K562 (cell line): ENCODE measurements around the gene ZC3H10. TPM values are rescaled to one million over a fixed set of nuclear protein-coding genes. Genes with fewer than 3 reads are reported as not detected.

Source experiments
- ATAC-seq: fragments of 200-7000 bp; cut with Tn5 transposase; 3 replicates; pipeline ENCODE4 v1.9.1; 2020; ENCODE audit warnings: moderate library complexity
- BruUV-seq: library from RNA; stranded (reverse); fragments of 400-500 nt; replicated peaks from 2 replicates; lab custom pipeline; 2021; lab: Mats Ljungman, UMichigan
- CTCF ChIA-PET: fragments of 300-600 bp; formaldehyde crosslinking; extraction: SDS; loops from one replicate; lab custom pipeline; 2021; ENCODE audit warnings: low intra/inter-chr PET ratio; lab: Yijun Ruan, JAX
- POLR2A ChIA-PET: fragments of 300-600, 350-650 bp; sonication (Branson Sonifier 250); formaldehyde crosslinking; extraction: SDS; loops from one replicate; lab custom pipeline; 2021; ENCODE audit warnings: antibody characterized with exemption, inconsistent platforms; lab: Yijun Ruan, JAX
- DNase-seq, 4 experiments: peaks; one replicate each; pipeline versions ENCODE4 v3.0.0 to v3.0.0-alpha.2; 2011 to 2018; ENCODE audit warnings: low spot score in 3 of 4, mixed read lengths in 3 of 4; ENCODE audit errors: extremely low read depth in 1 of 4
- FAIRE-seq: peaks from 2 replicates; lab custom pipeline; 2011; peaks lifted over from hg19 to GRCh38; lab: Jason Lieb, UNC
- H2AFZ ChIP-seq: 2 replicates; pipeline ENCODE4 v1.6.0; 2011; ENCODE audit warnings: low read depth, low read length, control low read depth, inconsistent platforms
- H3K27ac ChIP-seq: fragments of 200-600 bp; 3 replicates; pipeline ENCODE4 v1.8.0; 2011; ENCODE audit warnings: low read depth, mild to moderate bottlenecking, control low read depth, inconsistent platforms, low read length, moderate library complexity, mixed read lengths; ENCODE audit errors: extremely low read depth
- H3K27me3 ChIP-seq, 2 experiments: fragments of 300-600 bp in 1 of 2; 2 replicates in 1 of 2; 3 replicates in 1 of 2; pipeline versions ENCODE4 v1.6.0 to v1.8.0; 2011; ENCODE audit warnings: inconsistent platforms in 2 of 2, low read length in 2 of 2, mild to moderate bottlenecking in 1 of 2, mixed read lengths in 1 of 2, moderate library complexity in 1 of 2; ENCODE audit not compliant: control insufficient read depth in 2 of 2, insufficient read depth in 2 of 2
- H3K36me3 ChIP-seq: fragments of 300-600 bp; 3 replicates; pipeline ENCODE4 v1.8.0; 2011; ENCODE audit warnings: mild to moderate bottlenecking, low read length, inconsistent platforms; ENCODE audit not compliant: control insufficient read depth, insufficient read depth
- H3K4me1 ChIP-seq, 2 experiments: fragments of 200-600 bp in 1 of 2; replicated peaks in 1 of 2; 2 replicates in 1 of 2; 3 replicates in 1 of 2; pipeline versions ENCODE4 v1.5.1 to v1.8.0; 2011; ENCODE audit warnings: inconsistent platforms in 2 of 2, low read length in 2 of 2, mild to moderate bottlenecking in 1 of 2, mixed read lengths in 1 of 2, moderate library complexity in 1 of 2; ENCODE audit not compliant: control insufficient read depth in 2 of 2, insufficient read depth in 2 of 2
- H3K4me2 ChIP-seq: 2 replicates; pipeline ENCODE4 v1.6.1; 2011; ENCODE audit warnings: low read length, control low read depth, inconsistent platforms, mixed read lengths; ENCODE audit not compliant: insufficient read depth
- H3K4me3 ChIP-seq: fragments of 200-600 bp; sonication (generic), shearing (Covaris generic); 2 replicates; pipeline ENCODE4 v1.5.1; 2016; ENCODE audit warnings: control low read depth, inconsistent platforms
- H3K79me2 ChIP-seq: fragments of 200-600 bp; 3 replicates; pipeline ENCODE4 v1.8.0; 2011; ENCODE audit warnings: low read length, inconsistent platforms; ENCODE audit not compliant: control insufficient read depth, insufficient read depth
- H3K9ac ChIP-seq, 2 experiments: 2 replicates each; pipeline versions ENCODE4 v1.6.0 to v1.6.1; 2011; ENCODE audit warnings: low read depth in 2 of 2, low read length in 2 of 2, control low read depth in 1 of 2, inconsistent platforms in 1 of 2, mild to moderate bottlenecking in 1 of 2, mixed read lengths in 1 of 2; ENCODE audit not compliant: insufficient read depth in 1 of 2
- H3K9me1 ChIP-seq: one replicate; pipeline ENCODE4 v1.6.0; 2011; ENCODE audit warnings: inconsistent platforms, mild to moderate bottlenecking, low read length, moderate library complexity; ENCODE audit not compliant: control insufficient read depth, insufficient read depth
- H3K9me3 ChIP-seq: replicated peaks from 2 replicates; pipeline ENCODE4 v1.5.1; 2011; ENCODE audit warnings: low read depth, low read length, inconsistent platforms; ENCODE audit not compliant: control insufficient read depth, insufficient read depth
- H4K20me1 ChIP-seq: replicated peaks from 2 replicates; pipeline ENCODE4 v1.6.1; 2011; ENCODE audit warnings: low read length, inconsistent platforms, mixed read lengths; ENCODE audit not compliant: control insufficient read depth, insufficient read depth
- CBX1 ChIP-seq: sonication (generic); IDR thresholded peaks from 2 replicates; pipeline ENCODE4 v1.6.1; 2016; ENCODE audit warnings: antibody characterized with exemption, low read depth, mild to moderate bottlenecking
- ERF ChIP-seq: fragments of 450-650 bp; formaldehyde crosslinking; IDR thresholded peaks from 2 replicates; pipeline ENCODE4 v1.4.0; 2020; ENCODE audit warnings: mild to moderate bottlenecking, mixed read lengths
- GTF2A2 ChIP-seq: IDR thresholded peaks from 2 replicates; pipeline ENCODE4 v1.6.1; 2016; ENCODE audit warnings: mild to moderate bottlenecking, missing genetic modification characterization, missing compliant biosample characterization
- HDAC1 ChIP-seq, 2 experiments: fragments of 450-650 bp; IDR thresholded peaks; 2 replicates each; pipeline ENCODE4 v1.6.1; 2016 to 2017; ENCODE audit warnings: inconsistent platforms in 1 of 2, mild to moderate bottlenecking in 1 of 2, moderate library complexity in 1 of 2
- HDAC6 ChIP-seq: IDR thresholded peaks from 2 replicates; pipeline ENCODE4 v1.6.1; 2012; ENCODE audit warnings: low read depth, mild to moderate bottlenecking, control low read depth, inconsistent platforms, low read length, moderate library complexity
- KLF13 ChIP-seq: fragments of 450-650 bp; IDR thresholded peaks from 2 replicates; pipeline ENCODE4 v1.6.1; 2016; ENCODE audit warnings: missing genetic modification characterization, low read depth, mild to moderate bottlenecking, missing compliant biosample characterization, moderate library complexity, borderline replicate concordance
- POLR2B ChIP-seq: fragments of 450-650 bp; IDR thresholded peaks from 2 replicates; pipeline ENCODE4 v1.6.1; 2018; ENCODE audit warnings: low read depth; ENCODE audit not compliant: partially characterized antibody
- PRMT5 ChIP-seq: sonication (generic); formaldehyde crosslinking; IDR thresholded peaks from 2 replicates; pipeline ENCODE4 v1.5.0; 2020; ENCODE audit warnings: missing genetic modification reagents
- RFX1 ChIP-seq: fragments of 450-650 bp; IDR thresholded peaks from 2 replicates; pipeline ENCODE4 v1.6.1; 2016; ENCODE audit warnings: mild to moderate bottlenecking, moderate library complexity
- SRSF1 ChIP-seq: fragments of 200-400 bp; formaldehyde crosslinking; IDR thresholded peaks from 2 replicates; pipeline ENCODE4 v1.6.1; 2017; ENCODE audit warnings: mild to moderate bottlenecking, low read depth, low read length, moderate library complexity
- SUPT5H ChIP-seq: fragments of 450-650 bp; IDR thresholded peaks from 2 replicates; pipeline ENCODE4 v1.6.1; 2016
- ZBED1 ChIP-seq: IDR thresholded peaks from 2 replicates; pipeline ENCODE4 v1.6.1; 2014
- ZC3H4 ChIP-seq: sonication (generic); formaldehyde crosslinking; IDR thresholded peaks from 2 replicates; pipeline ENCODE4 v1.9.0; 2021; ENCODE audit warnings: missing genetic modification reagents, borderline replicate concordance
- ZNF165 ChIP-seq: fragments of 250-450 bp; sonication (Bioruptor Pico); IDR thresholded peaks from 2 replicates; pipeline ENCODE4 v1.4.0; 2020; ENCODE audit warnings: borderline replicate concordance
- ZNF316 ChIP-seq: fragments of 450-650 bp; IDR thresholded peaks from 2 replicates; pipeline ENCODE4 v1.6.1; 2016
- ZNF408 ChIP-seq: fragments of 250-450 bp; sonication (Bioruptor Pico); IDR thresholded peaks from 2 replicates; pipeline ENCODE4 v1.4.0; 2020; ENCODE audit warnings: low read depth, mild to moderate bottlenecking, moderate library complexity
- ZNF431 ChIP-seq: sonication (generic); formaldehyde crosslinking; IDR thresholded peaks from 2 replicates; pipeline ENCODE4 v1.8.0; 2022; ENCODE audit warnings: mild to moderate bottlenecking, missing genetic modification reagents
- ZNF668 ChIP-seq: fragments of 250-450 bp; sonication (Bioruptor Pico); IDR thresholded peaks from 2 replicates; pipeline ENCODE4 v1.8.0; 2022; ENCODE audit warnings: mild to moderate bottlenecking, inconsistent platforms
- WGBS: fragments of 100-300 bp; shearing (Covaris generic); methylation state at CpG from one replicate; pipeline ENCODE4 v1.1.6; 2016; ENCODE audit warnings: low coverage, mixed read lengths; ENCODE audit not compliant: insufficient coverage; ENCODE audit errors: missing lambda C conversion rate; 5-methylcytosine and 5-hydroxymethylcytosine counted together
- in situ Hi-C: fragments of 300-500 bp; cut with MboI; formaldehyde crosslinking; loops from 4 replicates; pipeline ENCODE4 v1.15.0; 2018; ENCODE audit warnings: inconsistent platforms, mixed read lengths
- intact Hi-C: fragments of 100-400 bp; cut with micrococcal nuclease; formaldehyde crosslinking; loops from 2 replicates; pipeline ENCODE4 v1.14.2; 2022
- polyA plus RNA-seq, 8 experiments: library from polyadenylated mRNA; depleted of rRNA in 4 of 8; stranded (reverse) in 5 of 8; unstranded in 3 of 8; fragments of >200 nt; fragmentation: Nextera tagmentation in 2 of 8; fragmentation: Illumina TruSeq in 1 of 8; extraction: Ambion mirVana in 2 of 8; extraction: Trizol in 1 of 8; gene quantifications; 2 replicates each; pipeline versions ENCODE4 v1.2.1 to v1.2.3, GENCODE V29; 2011 to 2014; ENCODE audit warnings: inconsistent platforms in 1 of 8, missing spikeins in 1 of 8
- total RNA-seq, 7 experiments: library from RNA; depleted of rRNA in 6 of 7; stranded (reverse); fragments of >200 nt in 6 of 7; fragmentation: Illumina TruSeq in 2 of 7; extraction: Trizol in 2 of 7; gene quantifications; 2 replicates each; pipeline versions ENCODE4 v1.2.1 to v1.2.3, GENCODE V29; 2011 to 2021; ENCODE audit warnings: low replicate concordance in 1 of 7
- TF ChIP-seq, protein P1 (sequence below): fragments of 450-650 bp; IDR thresholded peaks from 2 replicates; pipeline ENCODE4 v1.6.1; 2016; ENCODE audit warnings: antibody characterized with exemption
- TF ChIP-seq, protein P2 (sequence below): fragments of 450-650 bp; IDR thresholded peaks from 2 replicates; pipeline ENCODE4 v1.6.1; 2018; ENCODE audit warnings: mild to moderate bottlenecking, low read depth; ENCODE audit not compliant: partially characterized antibody

ZC3H10 gene
- total and polyA plus RNA-seq, 9 of the 15 experiments (the other 6 are each of a cell fraction or from before 2014, with no cell fraction given) = 0.31 to 4.1 (median 1.6) TPM

DNA sequence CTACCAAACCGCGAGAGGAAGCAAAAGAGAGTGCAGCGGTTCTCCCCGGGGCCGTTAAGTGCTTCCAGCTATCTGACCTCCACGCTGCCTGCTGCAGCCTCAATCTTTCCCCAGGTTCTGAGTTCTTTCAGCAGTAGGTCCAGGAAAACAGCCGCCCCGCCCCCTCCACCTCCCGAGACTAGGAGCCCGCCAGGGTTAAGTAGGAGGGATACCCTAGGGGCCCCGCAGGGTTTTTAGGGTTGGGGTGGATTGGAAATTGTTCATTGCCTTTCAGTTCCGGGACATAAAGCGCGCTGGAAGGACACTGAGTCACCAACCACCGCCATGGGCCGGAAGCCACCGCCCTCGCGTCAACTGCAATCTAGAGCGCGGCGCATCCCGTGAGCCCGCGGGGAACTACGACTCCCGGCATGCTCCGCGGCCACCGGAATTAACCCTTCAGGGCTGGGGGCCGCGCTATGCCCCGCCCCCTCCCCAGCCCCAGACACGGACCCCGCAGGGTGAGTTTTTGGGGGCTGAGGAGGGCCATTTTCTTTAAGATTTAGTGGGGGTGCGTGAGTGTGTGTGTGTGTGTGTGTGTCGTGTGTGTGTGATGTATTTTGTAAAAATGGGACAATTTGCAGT, 34.2 kb downstream of the ZC3H10 start, which contains the start of gene MYL6B:
Gene MYL6B, plus strand, starts transcription at position 456 of the 624 bp plus-strand sequence. CDS start 1,332 bp downstream, outside the sequence.
- H2AFZ ChIP-seq = peak within 1 kb of the TSS; percentile 89
- FAIRE-seq = peak; percentile 91
- peaks cover 27% of the 10 kb centered on the region for H3K79me2 ChIP-seq
- H3K4me3 ChIP-seq = peak within 1 kb of the TSS; percentile 55
- H3K36me3 ChIP-seq = peaks cover 24% of the 10 kb centered on the region; the same call in 2 of the 3 replicates
- no peaks in the 10 kb centered on the region for H3K27me3 ChIP-seq
- peak within 1 kb of the TSS; percentile 91 for H3K4me2 ChIP-seq
- POLR2A ChIA-PET = interaction anchor here (0.6 to 1.8 kb wide), 10 partner anchors 9 to 37 kb away, joined by 3 to 13 read pairs (median 4); partner anchors contain the start of genes SMARCC2 and ZC3H10
- ATAC-seq = peak; percentile 86
- H4K20me1 ChIP-seq = no peaks in the 10 kb centered on the region
- H3K4me1 ChIP-seq = peaks cover 35 to 40% of the 10 kb centered on the region in 2 experiments; a peak in 4 of 5 replicates
- no TSS peak for BruUV-seq
- no peaks in the 10 kb centered on the region for H3K9me1 ChIP-seq
- H3K9ac ChIP-seq = peak within 1 kb of the TSS; percentile 88 to 91
- in situ Hi-C loops = no loop called here
- H3K27ac ChIP-seq = peak within 1 kb of the TSS; percentile 96
- CTCF ChIA-PET = no interaction called here
- WGBS = under 1% methylated on average over 37 of the region's 37 CpGs
- H3K9me3 ChIP-seq = no peaks in the 10 kb centered on the region
- peak; percentile 85 to 97 (median 90) for DNase-seq
- intact Hi-C loops = no loop called here
- TF ChIP-seq PRMT5 = no peak
- TF ChIP-seq, protein P1, sequence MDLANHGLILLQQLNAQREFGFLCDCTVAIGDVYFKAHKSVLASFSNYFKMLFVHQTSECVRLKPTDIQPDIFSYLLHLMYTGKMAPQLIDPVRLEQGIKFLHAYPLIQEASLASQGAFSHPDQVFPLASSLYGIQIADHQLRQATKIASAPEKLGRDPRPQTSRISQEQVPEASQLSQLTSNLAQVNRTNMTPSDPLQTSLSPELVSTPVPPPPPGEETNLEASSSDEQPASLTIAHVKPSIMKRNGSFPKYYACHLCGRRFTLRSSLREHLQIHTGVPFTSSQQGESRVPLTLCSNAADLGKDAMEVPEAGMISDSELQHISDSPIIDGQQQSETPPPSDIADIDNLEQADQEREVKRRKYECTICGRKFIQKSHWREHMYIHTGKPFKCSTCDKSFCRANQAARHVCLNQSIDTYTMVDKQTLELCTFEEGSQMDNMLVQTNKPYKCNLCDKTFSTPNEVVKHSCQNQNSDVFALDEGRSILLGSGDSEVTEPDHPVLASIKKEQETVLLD = peak; percentile 78; the same call in 1 of the 2 replicates
- TF ChIP-seq ZBED1 = no peak
- TF ChIP-seq GTF2A2 (tag) = no peak
- TF ChIP-seq KLF13 (tag) = peak; percentile 74; the same call in 1 of the 2 replicates
- TF ChIP-seq ZNF431 (CRISPR knock-in tag) = no peak
- no peak for TF ChIP-seq ZC3H4 (CRISPR knock-in tag)
- no peak for TF ChIP-seq ZNF316
- TF ChIP-seq HDAC6 = no peak
- TF ChIP-seq ERF (CRISPR knock-in tag) = 0 out of 2 replicates have a peak, but pooled peaks have one; percentile 26
- TF ChIP-seq, protein P2, sequence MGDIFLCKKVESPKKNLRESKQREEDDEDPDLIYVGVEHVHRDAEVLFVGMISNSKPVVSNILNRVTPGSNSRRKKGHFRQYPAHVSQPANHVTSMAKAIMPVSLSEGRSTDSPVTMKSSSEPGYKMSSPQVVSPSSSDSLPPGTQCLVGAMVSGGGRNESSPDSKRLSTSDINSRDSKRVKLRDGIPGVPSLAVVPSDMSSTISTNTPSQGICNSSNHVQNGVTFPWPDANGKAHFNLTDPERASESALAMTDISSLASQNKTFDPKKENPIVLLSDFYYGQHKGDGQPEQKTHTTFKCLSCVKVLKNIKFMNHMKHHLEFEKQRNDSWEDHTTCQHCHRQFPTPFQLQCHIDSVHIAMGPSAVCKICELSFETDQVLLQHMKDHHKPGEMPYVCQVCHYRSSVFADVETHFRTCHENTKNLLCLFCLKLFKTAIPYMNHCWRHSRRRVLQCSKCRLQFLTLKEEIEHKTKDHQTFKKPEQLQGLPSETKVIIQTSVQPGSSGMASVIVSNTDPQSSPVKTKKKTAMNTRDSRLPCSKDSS = no peak
- TF ChIP-seq POLR2B = peak; percentile 78
- no peak for TF ChIP-seq ZNF668 (CRISPR knock-in tag)
- peak; percentile 79 for TF ChIP-seq SUPT5H
- no peak for TF ChIP-seq ZNF408
- TF ChIP-seq SRSF1 = no peak
- no peak for TF ChIP-seq RFX1
- no peak for TF ChIP-seq ZNF165 (CRISPR knock-in tag)
- TF ChIP-seq HDAC1 (IDR thresholded peaks at IDR 0.05) = peak; percentile 10 to 67; a peak in 3 of 4 replicates
- no peak for TF ChIP-seq CBX1
